K562 (cell line): Measurements from ENCODE around the gene ZNF598. TPM values are rescaled to one million over a fixed set of nuclear protein-coding genes. Genes with fewer than 3 reads are reported as not detected.

Experiments
- ATAC-seq: fragments of 200-7000 bp; cut with Tn5 transposase; 3 replicates; pipeline ENCODE4 v1.9.1; 2020; ENCODE audit warnings: moderate library complexity
- BruUV-seq: library from RNA; stranded (reverse); fragments of 400-500 nt; replicated peaks from 2 replicates; lab custom pipeline; 2021; lab: Mats Ljungman, UMichigan
- CTCF ChIA-PET: fragments of 300-600 bp; formaldehyde crosslinking; extraction: SDS; loops from one replicate; lab custom pipeline; 2021; ENCODE audit warnings: low intra/inter-chr PET ratio; lab: Yijun Ruan, JAX
- POLR2A ChIA-PET: fragments of 300-600, 350-650 bp; sonication (Branson Sonifier 250); formaldehyde crosslinking; extraction: SDS; loops from one replicate; lab custom pipeline; 2021; ENCODE audit warnings: antibody characterized with exemption, inconsistent platforms; lab: Yijun Ruan, JAX
- DNase-seq, 4 experiments: peaks; one replicate each; pipeline versions ENCODE4 v3.0.0 to v3.0.0-alpha.2; 2011 to 2018; ENCODE audit warnings: low spot score in 3 of 4, mixed read lengths in 3 of 4; ENCODE audit errors: extremely low read depth in 1 of 4
- FAIRE-seq: peaks from 2 replicates; lab custom pipeline; 2011; peaks lifted over from hg19 to GRCh38; lab: Jason Lieb, UNC
- H2AFZ ChIP-seq: 2 replicates; pipeline ENCODE4 v1.6.0; 2011; ENCODE audit warnings: low read depth, low read length, control low read depth, inconsistent platforms
- H3K27ac ChIP-seq: fragments of 200-600 bp; 3 replicates; pipeline ENCODE4 v1.8.0; 2011; ENCODE audit warnings: low read depth, mild to moderate bottlenecking, control low read depth, inconsistent platforms, low read length, moderate library complexity, mixed read lengths; ENCODE audit errors: extremely low read depth
- H3K27me3 ChIP-seq, 2 experiments: fragments of 300-600 bp in 1 of 2; 2 replicates in 1 of 2; 3 replicates in 1 of 2; pipeline versions ENCODE4 v1.6.0 to v1.8.0; 2011; ENCODE audit warnings: inconsistent platforms in 2 of 2, low read length in 2 of 2, mild to moderate bottlenecking in 1 of 2, mixed read lengths in 1 of 2, moderate library complexity in 1 of 2; ENCODE audit not compliant: control insufficient read depth in 2 of 2, insufficient read depth in 2 of 2
- H3K36me3 ChIP-seq: fragments of 300-600 bp; 3 replicates; pipeline ENCODE4 v1.8.0; 2011; ENCODE audit warnings: mild to moderate bottlenecking, low read length, inconsistent platforms; ENCODE audit not compliant: control insufficient read depth, insufficient read depth
- H3K4me1 ChIP-seq, 2 experiments: fragments of 200-600 bp in 1 of 2; replicated peaks in 1 of 2; 2 replicates in 1 of 2; 3 replicates in 1 of 2; pipeline versions ENCODE4 v1.5.1 to v1.8.0; 2011; ENCODE audit warnings: inconsistent platforms in 2 of 2, low read length in 2 of 2, mild to moderate bottlenecking in 1 of 2, mixed read lengths in 1 of 2, moderate library complexity in 1 of 2; ENCODE audit not compliant: control insufficient read depth in 2 of 2, insufficient read depth in 2 of 2
- H3K4me2 ChIP-seq: 2 replicates; pipeline ENCODE4 v1.6.1; 2011; ENCODE audit warnings: low read length, control low read depth, inconsistent platforms, mixed read lengths; ENCODE audit not compliant: insufficient read depth
- H3K4me3 ChIP-seq: fragments of 200-600 bp; sonication (generic), shearing (Covaris generic); 2 replicates; pipeline ENCODE4 v1.5.1; 2016; ENCODE audit warnings: control low read depth, inconsistent platforms
- H3K79me2 ChIP-seq: fragments of 200-600 bp; 3 replicates; pipeline ENCODE4 v1.8.0; 2011; ENCODE audit warnings: low read length, inconsistent platforms; ENCODE audit not compliant: control insufficient read depth, insufficient read depth
- H3K9ac ChIP-seq, 2 experiments: 2 replicates each; pipeline versions ENCODE4 v1.6.0 to v1.6.1; 2011; ENCODE audit warnings: low read depth in 2 of 2, low read length in 2 of 2, control low read depth in 1 of 2, inconsistent platforms in 1 of 2, mild to moderate bottlenecking in 1 of 2, mixed read lengths in 1 of 2; ENCODE audit not compliant: insufficient read depth in 1 of 2
- H3K9me1 ChIP-seq: one replicate; pipeline ENCODE4 v1.6.0; 2011; ENCODE audit warnings: inconsistent platforms, mild to moderate bottlenecking, low read length, moderate library complexity; ENCODE audit not compliant: control insufficient read depth, insufficient read depth
- H3K9me3 ChIP-seq: replicated peaks from 2 replicates; pipeline ENCODE4 v1.5.1; 2011; ENCODE audit warnings: low read depth, low read length, inconsistent platforms; ENCODE audit not compliant: control insufficient read depth, insufficient read depth
- H4K20me1 ChIP-seq: replicated peaks from 2 replicates; pipeline ENCODE4 v1.6.1; 2011; ENCODE audit warnings: low read length, inconsistent platforms, mixed read lengths; ENCODE audit not compliant: control insufficient read depth, insufficient read depth
- ATF4 ChIP-seq: fragments of 450-650 bp; formaldehyde crosslinking; IDR thresholded peaks from 2 replicates; pipeline ENCODE4 v1.4.0; 2022; ENCODE audit warnings: mild to moderate bottlenecking, moderate library complexity
- ATF6 ChIP-seq: sonication (generic); formaldehyde crosslinking; IDR thresholded peaks from 2 replicates; pipeline ENCODE4 v1.4.0; 2020; ENCODE audit warnings: mild to moderate bottlenecking, missing genetic modification reagents
- CBX3 ChIP-seq, 2 experiments: IDR thresholded peaks; 1 replicate in 1 of 2; 2 replicates in 1 of 2; pipeline ENCODE4 v1.6.1; 2012; ENCODE audit warnings: inconsistent platforms in 2 of 2, low read length in 2 of 2, borderline replicate concordance in 1 of 2, control low read depth in 1 of 2
- CREM ChIP-seq: IDR thresholded peaks from 2 replicates; pipeline ENCODE4 v1.6.1; 2014; ENCODE audit warnings: antibody characterized with exemption, low read depth
- EP300 ChIP-seq: IDR thresholded peaks from 2 replicates; pipeline ENCODE4 v1.6.1; 2012; ENCODE audit warnings: low read length, improper control_type of control experiment
- GATA2 ChIP-seq: sonication (generic); formaldehyde crosslinking; IDR thresholded peaks from 2 replicates; pipeline ENCODE4 v1.4.0; 2020; ENCODE audit warnings: mild to moderate bottlenecking, missing genetic modification reagents
- GATAD2B ChIP-seq: fragments of 450-650 bp; IDR thresholded peaks from 2 replicates; pipeline ENCODE4 v1.6.1; 2017; ENCODE audit warnings: mild to moderate bottlenecking, borderline replicate concordance
- HDAC3 ChIP-seq: fragments of 450-650 bp; IDR thresholded peaks from 2 replicates; pipeline ENCODE4 v1.6.1; 2018; ENCODE audit warnings: borderline replicate concordance, mild to moderate bottlenecking, moderate library complexity; ENCODE audit not compliant: partially characterized antibody
- HDGF ChIP-seq: fragments of 450-650 bp; IDR thresholded peaks from 2 replicates; pipeline ENCODE4 v1.6.1; 2016
- PRMT5 ChIP-seq: sonication (generic); formaldehyde crosslinking; IDR thresholded peaks from 2 replicates; pipeline ENCODE4 v1.5.0; 2020; ENCODE audit warnings: missing genetic modification reagents
- SIX5 ChIP-seq, 2 experiments: IDR thresholded peaks; 2 replicates each; pipeline ENCODE4 v1.6.1; 2011; ENCODE audit warnings: low read length in 2 of 2, borderline replicate concordance in 1 of 2, low read depth in 1 of 2, mild to moderate bottlenecking in 1 of 2, moderate library complexity in 1 of 2; ENCODE audit not compliant: insufficient read depth in 1 of 2
- SOX6 ChIP-seq: fragments of 450-650 bp; IDR thresholded peaks from 2 replicates; pipeline ENCODE4 v1.6.1; 2014; ENCODE audit warnings: mild to moderate bottlenecking
- TSHZ1 ChIP-seq: fragments of 250-450 bp; sonication (Bioruptor Pico); IDR thresholded peaks from 2 replicates; pipeline ENCODE4 v1.4.0; 2020; ENCODE audit warnings: mild to moderate bottlenecking, moderate library complexity
- ZBTB7A ChIP-seq: IDR thresholded peaks from 2 replicates; pipeline ENCODE4 v1.6.1; 2011; ENCODE audit warnings: low read depth, mild to moderate bottlenecking, low read length, moderate library complexity, borderline replicate concordance; ENCODE audit not compliant: control insufficient read depth
- ZKSCAN8 ChIP-seq: fragments of 200-800 bp; sonication (Bioruptor generic); IDR thresholded peaks from 2 replicates; pipeline ENCODE4 v1.6.1; 2016; ENCODE audit warnings: missing genetic modification characterization, missing compliant biosample characterization
- ZNF232 ChIP-seq: sonication (generic); formaldehyde crosslinking; IDR thresholded peaks from 2 replicates; pipeline ENCODE4 v1.8.0; 2022; ENCODE audit warnings: mild to moderate bottlenecking, missing genetic modification reagents
- ZNF696 ChIP-seq: fragments of 250-450 bp; sonication (Bioruptor Pico); conservative IDR thresholded peaks from 2 replicates; pipeline ENCODE4 v1.4.0; 2020; ENCODE audit warnings: mild to moderate bottlenecking, moderate library complexity
- ZSCAN32 ChIP-seq: fragments of 450-650 bp; formaldehyde crosslinking; IDR thresholded peaks from 2 replicates; pipeline ENCODE4 v1.4.0; 2020; ENCODE audit warnings: mild to moderate bottlenecking, moderate library complexity
- WGBS: fragments of 100-300 bp; shearing (Covaris generic); methylation state at CpG from one replicate; pipeline ENCODE4 v1.1.6; 2016; ENCODE audit warnings: low coverage, mixed read lengths; ENCODE audit not compliant: insufficient coverage; ENCODE audit errors: missing lambda C conversion rate; 5-methylcytosine and 5-hydroxymethylcytosine counted together
- in situ Hi-C: fragments of 300-500 bp; cut with MboI; formaldehyde crosslinking; loops from 4 replicates; pipeline ENCODE4 v1.15.0; 2018; ENCODE audit warnings: inconsistent platforms, mixed read lengths
- intact Hi-C: fragments of 100-400 bp; cut with micrococcal nuclease; formaldehyde crosslinking; loops from 2 replicates; pipeline ENCODE4 v1.14.2; 2022
- polyA plus RNA-seq, 8 experiments: library from polyadenylated mRNA; depleted of rRNA in 4 of 8; stranded (reverse) in 5 of 8; unstranded in 3 of 8; fragments of >200 nt; fragmentation: Nextera tagmentation in 2 of 8; fragmentation: Illumina TruSeq in 1 of 8; extraction: Ambion mirVana in 2 of 8; extraction: Trizol in 1 of 8; gene quantifications; 2 replicates each; pipeline versions ENCODE4 v1.2.1 to v1.2.3, GENCODE V29; 2011 to 2014; ENCODE audit warnings: inconsistent platforms in 1 of 8, missing spikeins in 1 of 8
- total RNA-seq, 7 experiments: library from RNA; depleted of rRNA in 6 of 7; stranded (reverse); fragments of >200 nt in 6 of 7; fragmentation: Illumina TruSeq in 2 of 7; extraction: Trizol in 2 of 7; gene quantifications; 2 replicates each; pipeline versions ENCODE4 v1.2.1 to v1.2.3, GENCODE V29; 2011 to 2021; ENCODE audit warnings: low replicate concordance in 1 of 7

ZNF598 gene
- total and polyA plus RNA-seq, 9 of the 15 experiments (the other 6 are each of a cell fraction or from before 2014, with no cell fraction given): 0.11 to 115 (median 29.6) TPM

- TF ChIP-seq ZNF232 (CRISPR knock-in tag): no peak
- TF ChIP-seq HDAC3: no peak
- TF ChIP-seq ZNF696 (CRISPR knock-in tag): no peak
- no peak for TF ChIP-seq TSHZ1 (CRISPR knock-in tag)
- TF ChIP-seq PRMT5: no peak
- TF ChIP-seq CBX3 (IDR thresholded peaks at IDR 0.05; ENCODE audit: borderline replicate concordance in 1 of 2, low read length in 2 of 2): no peak
- no peak for TF ChIP-seq CREM
- TF ChIP-seq ZSCAN32 (CRISPR knock-in tag): no peak
- no peak for TF ChIP-seq HDGF
- no peak for TF ChIP-seq GATAD2B
- TF ChIP-seq ZBTB7A: no peak
- no peak for TF ChIP-seq SOX6
- no peak for TF ChIP-seq GATA2 (CRISPR knock-in tag)
- TF ChIP-seq ZKSCAN8 (CRISPR knock-in tag): no peak
- TF ChIP-seq EP300: no peak
- TF ChIP-seq SIX5 (IDR thresholded peaks at IDR 0.05; ENCODE audit: borderline replicate concordance in 1 of 2, insufficient read depth in 1 of 2, low read depth in 1 of 2, low read length in 2 of 2): no peak
- TF ChIP-seq ATF4 (CRISPR knock-in tag): no peak
- no peak for TF ChIP-seq ATF6 (CRISPR knock-in tag)
- TF ChIP-seq, all 486 proteins: peak for 0
- ATAC-seq (no peak), DNase-seq (no peak), FAIRE-seq (no peak)
- whole genome bisulfite sequencing: 89% methylated on average over 19 of the region's 21 CpGs
- intact Hi-C loops (no loop called here), in situ Hi-C loops (no loop called here)
- Histone ChIP-seq H3K36me3 (peaks cover 45% of the 10 kb centered on the region; the same call in 1 of the 3 replicates), H3K4me2 (no peak overlapping the region), H3K9ac (no peak overlapping the region; a peak in 1 of 4 replicates), H3K9me1 (no peaks in the 10 kb centered on the region), H3K9me3 (no peaks in the 10 kb centered on the region), H3K27me3 (no peaks in the 10 kb centered on the region), H3K79me2 (peaks cover 8% of the 10 kb centered on the region), H4K20me1 (peaks cover 4% of the 10 kb centered on the region; the same call in 1 of the 2 replicates), H3K4me3 (no peak overlapping the region), H3K4me1 (peaks cover 4 to 46% of the 10 kb centered on the region in 2 experiments; a peak in 4 of 5 replicates), H3K27ac (no peak overlapping the region), H2AFZ (no peak overlapping the region)
- BruUV-seq: no TSS peak
- POLR2A ChIA-PET: interaction anchor here (0.5 to 0.9 kb wide), 2 partner anchors 13 to 285 kb away, joined by 4 to 5 read pairs; no protein-coding TSS in a partner anchor
- CTCF ChIA-PET: no interaction called here
Observed at GRCh38 chr16:2053211-2053610, 43.6 kb upstream of the ZNF598 start.
